SK-N-SH (cell line): ENCODE results near the gene CHAT. TPM values are rescaled to one million over a fixed set of nuclear protein-coding genes. Genes with fewer than 3 reads are reported as not detected.

ENCODE experiments used
- CTCF ChIA-PET: fragments of 300-600, 350-600 bp; formaldehyde crosslinking; extraction: SDS; loops from one replicate; lab custom pipeline; 2021; lab: Yijun Ruan, JAX
- POLR2A ChIA-PET: fragments of 350-600 bp; sonication (Branson Sonifier 250); formaldehyde crosslinking; extraction: SDS; loops from one replicate; lab custom pipeline; 2020; ENCODE audit warnings: antibody characterized with exemption, inconsistent platforms; lab: Yijun Ruan, JAX
- DNase-seq: peaks from one replicate; pipeline ENCODE4 v3.0.0; 2012
- H2AFZ ChIP-seq: fragments of 200-600 bp; sonication (generic); 2 replicates; pipeline ENCODE4 v1.8.1; 2016; ENCODE audit warnings: antibody characterized with exemption, mild to moderate bottlenecking, low read depth
- H3F3A ChIP-seq: fragments of 200-600 bp; sonication (generic); replicated peaks from 2 replicates; pipeline ENCODE3; 2016; ENCODE audit warnings: antibody characterized with exemption, mild to moderate bottlenecking; ENCODE audit not compliant: insufficient read depth
- H3K27ac ChIP-seq, 2 experiments: fragments of 200-500 bp in 1 of 2; fragments of 200-600 bp in 1 of 2; sonication (Bioruptor generic) in 1 of 2; sonication (generic), shearing (Covaris generic) in 1 of 2; 2 replicates each; pipeline versions ENCODE4 v1.5.1 to v1.6.1; 2014 to 2016; ENCODE audit warnings: low read depth in 2 of 2, inconsistent platforms in 1 of 2, low read length in 1 of 2, mild to moderate bottlenecking in 1 of 2, mixed read lengths in 1 of 2
- H3K27me3 ChIP-seq: fragments of 200-600 bp; sonication (generic), shearing (Covaris generic); 2 replicates; pipeline ENCODE4 v1.6.1; 2016; ENCODE audit warnings: mixed run types; ENCODE audit not compliant: insufficient read depth
- H3K36me3 ChIP-seq, 2 experiments: fragments of 200-500 bp in 1 of 2; fragments of 200-600 bp in 1 of 2; sonication (Bioruptor generic) in 1 of 2; sonication (generic) in 1 of 2; replicated peaks in 1 of 2; 2 replicates each; pipeline versions ENCODE3 to v1.5.1; 2014 to 2016; ENCODE audit warnings: low read length in 1 of 2, mild to moderate bottlenecking in 1 of 2; ENCODE audit not compliant: insufficient read depth in 2 of 2, control insufficient read depth in 1 of 2
- H3K4me1 ChIP-seq, 2 experiments: fragments of 200-500 bp in 1 of 2; fragments of 200-600 bp in 1 of 2; sonication (Bioruptor generic) in 1 of 2; sonication (generic), shearing (Covaris generic) in 1 of 2; 2 replicates each; pipeline versions ENCODE4 v1.5.1 to v1.6.1; 2014 to 2016; ENCODE audit warnings: low read depth in 1 of 2, low read length in 1 of 2, mixed run types in 1 of 2; ENCODE audit not compliant: insufficient read depth in 2 of 2, control insufficient read depth in 1 of 2
- H3K4me2 ChIP-seq: fragments of 200-600 bp; sonication (generic), shearing (Covaris generic); 2 replicates; pipeline ENCODE4 v1.6.1; 2017; ENCODE audit warnings: mixed run types
- H3K4me3 ChIP-seq, 2 experiments: fragments of 200-500 bp in 1 of 2; fragments of 200-600 bp in 1 of 2; sonication (Bioruptor generic) in 1 of 2; sonication (generic), shearing (Covaris generic) in 1 of 2; 2 replicates each; pipeline versions ENCODE4 v1.5.1 to v1.8.1; 2014 to 2016; ENCODE audit warnings: low read depth in 2 of 2, inconsistent platforms in 1 of 2, low read length in 1 of 2, mild to moderate bottlenecking in 1 of 2, mixed read lengths in 1 of 2, moderate library complexity in 1 of 2
- H3K79me2 ChIP-seq: fragments of 200-600 bp; sonication (generic); 2 replicates; pipeline ENCODE4 v1.8.1; 2017; ENCODE audit warnings: mild to moderate bottlenecking; ENCODE audit not compliant: insufficient read depth
- H3K9ac ChIP-seq: fragments of 200-600 bp; sonication (generic); 2 replicates; pipeline ENCODE4 v1.6.1; 2017; ENCODE audit warnings: mixed run types
- H3K9me2 ChIP-seq: fragments of 200-600 bp; sonication (generic); 2 replicates; pipeline ENCODE4 v1.6.1; 2017; ENCODE audit warnings: mixed run types
- H3K9me3 ChIP-seq: fragments of 200-600 bp; sonication (generic); 2 replicates; pipeline ENCODE4 v1.6.1; 2017; ENCODE audit warnings: mixed run types, mild to moderate bottlenecking, moderate library complexity
- H4K20me1 ChIP-seq: fragments of 200-600 bp; sonication (generic); 2 replicates; pipeline ENCODE4 v1.6.1; 2017; ENCODE audit warnings: mild to moderate bottlenecking, mixed run types; ENCODE audit not compliant: insufficient read depth
- FOXJ3 ChIP-seq: sonication (generic); formaldehyde crosslinking; IDR thresholded peaks from 2 replicates; pipeline ENCODE4 v1.5.1; 2020; ENCODE audit warnings: mild to moderate bottlenecking, missing genetic modification reagents
- GATA2 ChIP-seq: sonication (generic); formaldehyde crosslinking; IDR thresholded peaks from 2 replicates; pipeline ENCODE4 v1.5.0; 2020; ENCODE audit warnings: mild to moderate bottlenecking, missing genetic modification reagents
- IRF3 ChIP-seq: fragments of 150-350 bp; IDR thresholded peaks from 2 replicates; pipeline ENCODE4 v1.6.1; 2016; ENCODE audit warnings: mild to moderate bottlenecking, low read depth, low read length
- POLR2AphosphoS5 ChIP-seq: IDR thresholded peaks from 2 replicates; pipeline ENCODE4 v1.6.1; 2012; ENCODE audit warnings: low read depth, low read length
- RAD21 ChIP-seq: IDR thresholded peaks from 2 replicates; pipeline ENCODE4 v1.6.1; 2012; ENCODE audit warnings: mild to moderate bottlenecking, low read length
- REST ChIP-seq: IDR thresholded peaks from 2 replicates; pipeline ENCODE4 v1.6.1; 2012; ENCODE audit warnings: mild to moderate bottlenecking, low read depth, low read length, moderate library complexity
- TEAD4 ChIP-seq: IDR thresholded peaks from 2 replicates; pipeline ENCODE4 v1.4.0; 2012; ENCODE audit warnings: mild to moderate bottlenecking, borderline replicate concordance; ENCODE audit not compliant: insufficient read depth
- USF1 ChIP-seq: IDR thresholded peaks from 2 replicates; pipeline ENCODE4 v1.4.0; 2012; ENCODE audit warnings: low read depth, borderline replicate concordance
- WGBS: methylation state at CpG from one replicate; pipeline ENCODE4 v1.1.6; 2017; ENCODE audit warnings: low lambda C conversion rate; 5-methylcytosine and 5-hydroxymethylcytosine counted together
- polyA plus RNA-seq, 3 experiments: library from polyadenylated mRNA; depleted of rRNA; stranded (reverse); fragments of >200 nt; gene quantifications; 2 replicates each; pipeline ENCODE4 v1.2.3, GENCODE V29; 2012

Gene CHAT
- polyA plus RNA-seq, 1 of the 3 experiments (the other 2 are of a cell fraction), result not detected

- H3K79me2 ChIP-seq, result no peaks in the 10 kb centered on the region
- H3K27ac ChIP-seq, result no peak overlapping the region; a peak in 1 of 4 replicates
- no peak overlapping the region for H2AFZ ChIP-seq
- TF ChIP-seq USF1, result no peak
- peak; percentile 43; the same call in 1 of the 2 replicates for TF ChIP-seq GATA2
- H3K9me3 ChIP-seq, result no peaks in the 10 kb centered on the region
- H3K36me3 ChIP-seq, result no peaks in the 10 kb centered on the region
- H3K4me3 ChIP-seq, result no peak overlapping the region
- ChIA-PET CTCF (interaction anchor here (0.9 to 1.0 kb wide), 3 partner anchors 22 to 48 kb away, joined by 3 read pairs; no protein-coding TSS in a partner anchor), POLR2A (no interaction called here)
- H4K20me1 ChIP-seq, result no peaks in the 10 kb centered on the region
- H3F3A ChIP-seq, result no peaks in the 10 kb centered on the region
- H3K9ac ChIP-seq, result no peak overlapping the region
- peaks cover 0 to 55% of the 10 kb centered on the region in 2 experiments; a peak in 1 of 4 replicates for H3K4me1 ChIP-seq
- WGBS, result 44% methylated on average over 5 of the region's 7 CpGs
- H3K27me3 ChIP-seq, result no peaks in the 10 kb centered on the region
- DNase-seq, result peak; percentile 73
- no peaks in the 10 kb centered on the region for H3K9me2 ChIP-seq
- no peak overlapping the region for H3K4me2 ChIP-seq
Measured at GRCh38 chr10:49617121-49618020, 3.5 kb downstream of the CHAT start.

- H3F3A ChIP-seq, result no peaks in the 10 kb centered on the region
- H4K20me1 ChIP-seq, result no peaks in the 10 kb centered on the region
- no peak for DNase-seq
- no peak overlapping the region for H2AFZ ChIP-seq
- no peak overlapping the region for H3K9ac ChIP-seq
- no peak overlapping the region for H3K4me3 ChIP-seq
- H3K9me2 ChIP-seq, result no peaks in the 10 kb centered on the region
- H3K27me3 ChIP-seq, result no peaks in the 10 kb centered on the region
- TF ChIP-seq USF1 (no peak), POLR2AphosphoS5 (no peak), FOXJ3 (no peak), IRF3 (no peak), REST (no peak), TEAD4 (no peak), RAD21 (no peak)
- no peak overlapping the region for H3K4me2 ChIP-seq
- H3K4me1 ChIP-seq, result peaks cover 0 to 57% of the 10 kb centered on the region in 2 experiments; a peak in 1 of 4 replicates
- CTCF ChIA-PET, result interaction anchor here (1.0 kb wide), 3 partner anchors 14 to 30 kb away, joined by 3 to 5 read pairs (median 3); no protein-coding TSS in a partner anchor
- no peaks in the 10 kb centered on the region for H3K79me2 ChIP-seq
- H3K27ac ChIP-seq, result no peak overlapping the region
- H3K9me3 ChIP-seq, result no peaks in the 10 kb centered on the region
- WGBS, result 33% methylated on average over 2 of the region's 2 CpGs
- no peaks in the 10 kb centered on the region for H3K36me3 ChIP-seq
- POLR2A ChIA-PET, result interaction anchor here (0.6 kb wide), 1 partner anchor 143 kb away, joined by 3 read pairs; no protein-coding TSS in a partner anchor
Measured at GRCh38 chr10:49618821-49619220, 5.0 kb downstream of the CHAT start.
